ENCODE measurements around the gene MORF4L2.

Gene MORF4L2

DNA sequence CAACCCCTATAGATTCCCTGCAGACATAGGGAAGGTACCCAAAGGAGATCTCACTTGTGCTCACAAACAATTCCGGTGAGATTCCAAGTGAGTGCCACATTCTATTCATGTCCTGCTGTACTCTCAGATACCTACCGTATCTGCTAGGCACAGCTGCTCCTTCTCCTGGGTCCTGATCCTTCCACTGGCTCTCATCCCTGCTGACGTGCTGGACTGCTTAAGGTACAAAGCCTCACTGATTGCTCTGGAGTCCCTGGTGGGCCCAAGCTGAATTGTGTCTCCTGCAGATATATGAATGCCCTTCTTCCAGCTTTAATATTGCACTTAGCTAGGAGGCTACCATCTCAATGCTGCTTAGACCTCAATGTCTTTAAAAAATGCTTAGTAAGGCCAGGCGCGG is 55.4 kb downstream of the MORF4L2 start:
- peak; percentile 14 for DNase-seq

- no peak for DNase-seq
Measured at GRCh38 chrX:103630171-103630511, 56.4 kb downstream of the MORF4L2 start.

GRCh38 chrX:103629318-103630170 is 57.0 kb downstream of the MORF4L2 start:
- DNase-seq = peak; percentile 87

DNA sequence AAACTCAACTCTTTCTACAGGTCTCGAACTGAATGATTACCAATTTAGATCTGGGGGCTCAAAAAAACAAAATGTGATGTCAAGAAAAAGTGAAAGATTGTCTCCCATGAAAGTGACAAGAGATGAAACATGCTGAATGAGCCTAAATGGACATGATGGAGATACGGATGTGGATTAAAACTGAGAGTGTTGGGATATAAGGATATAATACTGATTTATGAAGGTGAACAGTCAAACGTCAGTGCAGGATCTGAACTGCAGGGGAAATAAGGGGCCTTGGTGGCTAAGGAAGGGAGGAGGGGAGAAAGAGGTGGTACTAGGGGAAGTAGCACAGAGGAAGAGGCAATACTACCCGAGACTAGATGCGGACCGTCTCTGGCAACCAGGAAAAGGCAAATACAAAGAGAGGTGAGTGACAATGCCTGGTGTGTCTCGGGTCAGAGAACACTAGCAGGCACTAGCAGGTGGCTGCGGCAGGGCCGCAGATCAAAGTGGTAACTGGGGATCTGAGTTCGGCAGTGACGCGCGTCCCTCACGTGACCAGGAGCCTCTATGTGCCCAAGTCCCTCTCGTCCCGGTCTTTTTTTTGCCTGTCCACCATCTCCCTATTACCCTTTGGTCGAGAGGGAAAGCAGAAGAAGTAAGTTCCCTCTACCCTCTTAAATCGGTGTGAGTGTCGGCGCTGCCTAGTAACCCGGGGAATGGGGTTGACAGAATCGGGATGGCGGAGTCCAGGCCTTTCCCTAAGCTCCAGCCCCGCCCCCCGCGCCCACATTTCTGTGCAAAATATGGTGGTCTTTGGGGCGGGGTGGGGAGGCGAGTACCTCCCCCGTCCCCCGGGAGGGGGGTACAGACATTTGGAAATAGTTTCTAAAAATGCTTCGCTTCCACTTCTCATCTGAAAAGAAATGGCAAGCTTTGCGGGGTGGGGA is 57.8 kb downstream of the MORF4L2 start, which contains the start of gene TCEAL1:
TSS of gene TCEAL1 (plus strand) at position 590 of the 932 bp plus-strand sequence. CDS start 942 bp downstream, outside the sequence.
- peak; percentile 69 for DNase-seq

GRCh38 chrX:103626855-103627254 is 59.6 kb downstream of the MORF4L2 start:
- no peak for DNase-seq

Data from NCI-H82 (cell line).